ENCODE data around the gene POU4F3. TPM values are rescaled to one million over a fixed set of nuclear protein-coding genes. Genes with fewer than 3 reads are reported as not detected.

The POU4F3 gene
- total and polyA plus RNA-seq, 10 donors, result 0.03 to 0.16 (median 0.07) TPM; not detected in 6

DNA sequence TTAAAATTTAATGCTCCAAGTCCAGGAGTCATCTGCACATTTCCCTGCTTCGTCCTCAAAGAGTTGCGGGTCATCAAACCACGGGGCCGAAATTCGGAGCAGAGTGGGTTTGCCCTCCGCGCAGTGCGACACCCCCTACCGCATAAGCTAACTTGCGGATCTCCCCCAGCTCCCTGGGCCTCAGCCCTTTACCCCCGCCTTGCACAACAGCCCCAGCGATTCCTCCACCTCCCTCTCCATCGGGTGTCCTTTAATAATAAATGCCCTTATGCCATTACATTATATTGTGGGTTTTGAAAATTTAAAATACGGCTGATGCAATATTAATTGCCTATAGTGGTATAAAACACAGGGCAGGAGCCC is 3.9 kb downstream of the POU4F3 start:
- H3K27me3 ChIP-seq (replicated peaks in 1 of 7), result peaks cover 3 to 100% (median 95%) of the 10 kb centered on the region in 7 donors
- no peaks in the 10 kb centered on the region for H3K36me3 ChIP-seq
- no peak for DNase-seq
- intact Hi-C loops (cut with DNase I; ENCODE audit: low total_unique reads), result no loop called here
- no peak overlapping the region for H3K4me3 ChIP-seq
- 7 to 10% (median 9%) methylated on average over 14 of the region's 14 CpGs for WGBS, 5 donors
- H3K4me1 ChIP-seq, result peaks cover 9 to 49% (median 22%) of the 10 kb centered on the region in 6 donors
- H3K9me3 ChIP-seq, result peaks cover 0 to 3% (median 0%) of the 10 kb centered on the region in 8 donors
- TF ChIP-seq, protein P1, sequence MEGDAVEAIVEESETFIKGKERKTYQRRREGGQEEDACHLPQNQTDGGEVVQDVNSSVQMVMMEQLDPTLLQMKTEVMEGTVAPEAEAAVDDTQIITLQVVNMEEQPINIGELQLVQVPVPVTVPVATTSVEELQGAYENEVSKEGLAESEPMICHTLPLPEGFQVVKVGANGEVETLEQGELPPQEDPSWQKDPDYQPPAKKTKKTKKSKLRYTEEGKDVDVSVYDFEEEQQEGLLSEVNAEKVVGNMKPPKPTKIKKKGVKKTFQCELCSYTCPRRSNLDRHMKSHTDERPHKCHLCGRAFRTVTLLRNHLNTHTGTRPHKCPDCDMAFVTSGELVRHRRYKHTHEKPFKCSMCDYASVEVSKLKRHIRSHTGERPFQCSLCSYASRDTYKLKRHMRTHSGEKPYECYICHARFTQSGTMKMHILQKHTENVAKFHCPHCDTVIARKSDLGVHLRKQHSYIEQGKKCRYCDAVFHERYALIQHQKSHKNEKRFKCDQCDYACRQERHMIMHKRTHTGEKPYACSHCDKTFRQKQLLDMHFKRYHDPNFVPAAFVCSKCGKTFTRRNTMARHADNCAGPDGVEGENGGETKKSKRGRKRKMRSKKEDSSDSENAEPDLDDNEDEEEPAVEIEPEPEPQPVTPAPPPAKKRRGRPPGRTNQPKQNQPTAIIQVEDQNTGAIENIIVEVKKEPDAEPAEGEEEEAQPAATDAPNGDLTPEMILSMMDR (IDR thresholded peaks at IDR 0.05 in 8 of 11, conservative IDR thresholded peaks at IDR 0.05 in 3 of 11), result no peak
- TF ChIP-seq POLR2AphosphoS5 (IDR thresholded peaks at IDR 0.05), result no peak
- TF ChIP-seq POLR2A (IDR thresholded peaks at IDR 0.05), result no peak
- H3K27ac ChIP-seq, result no peak overlapping the region

DNA sequence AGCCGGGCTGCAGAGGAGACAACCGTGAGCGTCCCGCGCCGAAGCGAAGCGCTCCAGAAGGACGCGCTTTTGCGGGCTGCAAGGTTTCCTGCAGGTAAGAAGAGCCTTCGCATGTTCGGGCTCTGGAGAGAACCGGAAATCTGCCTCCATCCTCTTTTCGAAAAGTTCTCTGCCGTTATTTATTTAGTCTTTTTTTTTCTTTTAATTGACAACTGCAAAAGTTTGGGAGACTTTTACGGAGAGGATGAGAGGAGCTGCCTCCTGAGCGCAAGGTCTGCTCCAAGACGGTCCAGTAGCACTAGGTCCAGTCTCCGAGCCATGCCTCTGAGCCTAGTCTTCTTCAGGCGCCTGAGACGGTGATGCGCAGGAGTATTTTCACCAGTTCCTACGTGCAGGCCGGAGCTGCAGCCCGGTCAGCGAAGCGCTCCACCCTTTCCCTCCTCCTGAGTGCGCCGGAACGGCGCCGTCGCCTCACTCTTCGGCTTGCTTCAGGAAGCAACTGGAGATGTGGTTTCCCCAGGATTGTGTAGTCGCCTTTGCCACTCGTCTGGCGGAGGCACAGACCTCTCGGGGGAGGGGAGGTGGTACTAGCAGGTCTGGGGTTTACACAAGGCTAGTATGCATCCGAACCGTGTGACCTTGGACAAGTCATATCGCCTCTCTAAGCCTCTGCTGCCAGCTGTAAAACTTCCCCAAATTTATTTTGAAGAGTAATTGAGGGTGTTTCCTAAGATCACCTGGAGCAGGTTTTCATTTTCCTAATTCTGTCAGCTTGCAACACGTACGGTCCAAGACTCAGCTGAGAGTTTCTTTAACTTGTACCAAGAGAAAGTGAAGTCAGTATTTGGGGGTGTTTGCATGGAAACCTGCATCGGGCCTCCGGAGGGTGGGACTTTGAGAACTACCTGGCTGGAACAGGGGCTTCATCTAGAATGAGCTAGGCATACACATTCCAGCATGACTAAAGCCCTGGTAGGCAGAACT is 4.5 kb downstream of the POU4F3 start:
- intact Hi-C loops (cut with DNase I; ENCODE audit: low total_unique reads), result no loop called here
- DNase-seq, result no peak
- Histone ChIP-seq H3K9me3 (peaks cover 0 to 3% (median 0%) of the 10 kb centered on the region in 8 donors), H3K36me3 (no peaks in the 10 kb centered on the region), H3K27ac (no peak overlapping the region), H3K4me3 (no peak overlapping the region), H3K4me1 (peaks cover 9 to 46% (median 22%) of the 10 kb centered on the region in 6 donors), H3K27me3 (replicated peaks in 1 of 7) (peaks cover 3 to 100% (median 95%) of the 10 kb centered on the region in 7 donors)
- 3 to 5% (median 3%) methylated on average over 36 to 46 of the region's 46 CpGs for WGBS, 5 donors
- TF ChIP-seq POLR2A (IDR thresholded peaks at IDR 0.05) (no peak), POLR2AphosphoS5 (IDR thresholded peaks at IDR 0.05) (no peak)
- TF ChIP-seq, protein P1 (IDR thresholded peaks at IDR 0.05 in 8 of 11, conservative IDR thresholded peaks at IDR 0.05 in 3 of 11), result no peak

DNA sequence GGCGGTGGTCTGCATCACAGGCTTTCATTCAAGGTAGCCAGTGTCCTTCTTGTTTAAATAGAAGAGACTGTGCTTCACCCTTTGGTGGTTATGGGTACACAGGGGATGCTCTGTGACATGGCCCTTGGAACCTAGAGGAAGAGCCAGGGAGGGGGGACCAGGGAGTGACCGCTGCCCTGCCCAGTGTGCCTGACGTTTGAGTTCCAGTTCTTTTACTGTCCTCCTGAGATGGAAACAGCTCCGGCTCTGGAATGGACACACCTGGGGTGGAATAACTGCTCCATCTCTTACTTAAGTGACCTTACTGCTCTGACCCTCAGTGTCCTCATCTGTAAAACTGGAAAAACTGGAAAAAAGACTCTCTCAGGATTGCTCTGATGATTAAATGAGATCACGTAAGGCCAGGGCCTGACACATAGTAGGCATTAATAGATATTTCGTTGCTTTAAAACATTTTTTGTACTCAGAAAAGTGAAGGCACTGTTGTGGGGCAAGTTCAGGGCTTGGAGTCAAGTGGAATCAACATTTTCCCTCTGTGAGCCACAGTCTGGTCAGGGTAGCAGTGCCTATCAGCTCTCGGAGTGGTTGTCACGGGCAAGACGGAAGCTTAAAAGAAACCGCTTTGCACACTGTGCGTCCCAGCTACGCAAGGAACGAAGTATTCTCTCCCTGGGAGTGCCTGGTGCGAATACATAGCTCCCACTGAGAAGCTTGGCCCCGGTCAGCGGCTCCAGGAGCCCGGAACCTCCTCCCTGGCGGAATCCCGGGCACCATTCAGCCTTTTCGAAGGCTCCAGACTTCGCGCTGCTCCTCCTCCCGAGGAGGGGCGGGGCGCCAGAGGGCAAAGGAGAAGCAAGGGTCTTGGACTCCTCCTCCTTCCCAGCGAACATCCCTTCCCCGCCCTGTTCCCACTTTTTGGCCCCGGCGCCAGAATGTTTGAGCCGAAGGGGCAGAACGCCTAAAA is 5.8 kb downstream of the POU4F3 start:
- H3K4me3 ChIP-seq, result peak overlapping the region in 6 of 8 donors; percentile 1 to 60 (median 22)
- intact Hi-C loops (cut with DNase I; ENCODE audit: low total_unique reads), result no loop called here
- no peak for DNase-seq
- 4 to 8% (median 7%) methylated on average over 24 to 31 of the region's 31 CpGs for WGBS, 5 donors
- H3K27ac ChIP-seq, result no peak overlapping the region
- H3K4me1 ChIP-seq, result peaks cover 9 to 39% (median 19%) of the 10 kb centered on the region in 6 donors
- TF ChIP-seq POLR2A (IDR thresholded peaks at IDR 0.05), result no peak
- TF ChIP-seq, protein P1 (IDR thresholded peaks at IDR 0.05 in 8 of 11, conservative IDR thresholded peaks at IDR 0.05 in 3 of 11), result no peak
- no peak for TF ChIP-seq POLR2AphosphoS5 (IDR thresholded peaks at IDR 0.05)
- H3K9me3 ChIP-seq, result peaks cover 0 to 3% (median 0%) of the 10 kb centered on the region in 8 donors
- peaks cover 3 to 100% (median 90%) of the 10 kb centered on the region in 7 donors for H3K27me3 ChIP-seq (replicated peaks in 1 of 7)
- H3K36me3 ChIP-seq, result no peaks in the 10 kb centered on the region

All from spleen (tissue), 11 donors.